GM21390 (cell line): Measurements from ENCODE around the gene WASL.
"Not testable (repeated sequence)": the region's sequence is repeated elsewhere in the genome, so short reads cannot be mapped to it uniquely, and the experiment has no call there.

Source experiments
- ATAC-seq: cut with Tn5 transposase; IDR thresholded peaks from one replicate; pipeline ENCODE4 v1.9.1; 2021; ENCODE audit not compliant: unreplicated experiment

Gene WASL

DNA sequence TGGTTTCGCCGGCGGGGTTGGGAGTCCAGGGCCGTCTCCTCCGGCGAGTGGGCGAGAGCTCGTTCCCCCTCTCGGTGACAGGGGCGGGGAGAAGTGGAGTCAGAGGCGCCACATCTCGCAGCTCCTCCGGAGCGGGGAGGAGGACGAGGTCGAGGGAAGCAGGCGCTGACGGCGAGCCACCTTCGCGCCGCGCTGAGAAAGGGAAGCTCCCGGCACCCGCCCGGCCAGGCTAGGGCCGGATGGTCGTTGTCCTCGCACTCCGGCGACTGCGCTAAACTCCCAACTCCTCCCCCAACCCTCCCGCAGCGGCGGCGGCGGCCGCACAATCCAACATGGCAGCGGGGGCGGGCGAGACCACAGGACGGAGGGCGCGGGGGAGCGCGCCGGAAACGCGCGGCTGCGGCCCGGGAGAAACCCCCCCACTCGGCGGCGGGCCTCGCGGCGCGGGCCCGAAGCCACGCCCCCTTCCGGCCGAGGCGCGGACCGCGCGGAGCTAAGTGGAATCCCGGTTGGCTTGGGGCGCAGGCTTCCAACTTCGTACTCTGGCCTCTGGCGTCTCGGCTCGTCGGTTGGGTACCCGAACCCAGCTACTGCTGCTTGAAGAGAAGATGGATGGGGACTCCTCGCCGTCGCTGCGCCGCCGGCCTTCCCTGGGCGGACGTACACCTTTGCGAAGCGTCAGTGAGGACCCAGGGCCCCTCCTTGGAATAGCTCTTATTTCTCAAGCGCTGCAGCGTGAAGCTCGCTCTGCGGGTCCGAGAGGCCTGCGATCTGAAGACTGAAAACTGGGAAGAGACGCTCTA, at the start of gene WASL:
WASL (minus strand) TSS at position 270 of the 803 bp plus-strand sequence; CDS start at position 1, 269 bp downstream.
- ATAC-seq: peak; percentile 75

DNA sequence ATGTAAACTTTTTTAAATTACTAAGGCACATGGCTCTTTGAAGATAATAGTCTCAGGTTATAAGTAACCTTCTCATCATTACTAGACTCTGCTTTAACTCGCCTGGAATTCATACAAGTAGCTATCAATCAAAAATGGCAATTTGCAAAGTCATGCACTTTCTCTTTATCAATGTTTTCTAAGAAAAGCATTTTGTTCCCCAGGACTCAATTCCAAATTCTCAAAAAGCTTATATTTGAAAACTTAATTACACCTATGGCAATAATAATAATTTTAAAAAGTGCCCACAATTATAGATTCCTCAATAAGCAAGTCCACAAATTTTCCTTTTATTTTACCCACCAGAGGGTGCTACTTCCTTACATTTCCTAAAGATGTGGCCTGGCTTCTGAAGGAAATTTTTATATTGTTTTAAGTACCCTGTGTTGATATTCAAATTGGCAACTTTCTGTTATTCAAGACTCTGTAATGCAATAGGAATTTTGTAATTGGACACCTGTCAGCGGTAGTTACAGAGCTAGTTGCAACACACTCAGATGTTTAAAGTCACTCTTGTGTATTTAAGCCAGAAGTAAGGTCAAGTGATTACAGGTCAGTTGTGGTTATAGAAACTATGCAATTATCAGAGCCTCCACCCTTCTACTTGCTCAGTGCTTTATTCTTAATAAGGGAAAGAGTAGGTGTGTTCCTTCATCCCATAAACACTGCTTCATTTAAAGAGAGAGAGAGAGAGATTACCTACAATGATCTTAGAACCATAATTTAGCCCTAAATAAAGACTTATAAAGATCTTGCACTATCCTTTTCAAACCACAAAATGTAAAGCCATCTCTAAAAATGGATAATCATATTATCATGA, 49.1 kb upstream of the WASL start:
- no peak for ATAC-seq

DNA sequence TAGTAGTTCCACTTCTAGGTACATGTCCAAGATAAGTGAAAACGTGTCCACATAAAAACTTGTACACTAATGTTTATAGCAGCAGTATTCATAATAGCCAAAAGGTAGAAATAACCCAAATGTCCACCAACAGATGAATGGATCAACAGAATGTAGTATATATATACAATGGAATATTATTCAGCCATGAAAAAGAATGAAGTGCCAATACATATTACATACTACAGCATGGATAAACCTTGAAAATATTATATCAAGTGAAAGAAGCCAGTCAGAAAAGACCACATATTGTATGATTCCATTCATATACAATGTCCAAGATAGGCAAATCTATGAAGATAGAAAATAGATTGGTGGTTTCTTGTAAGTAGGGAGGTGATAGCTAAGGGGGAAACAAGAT, 47.8 kb upstream of the WASL start:
- ATAC-seq: no peak

DNA sequence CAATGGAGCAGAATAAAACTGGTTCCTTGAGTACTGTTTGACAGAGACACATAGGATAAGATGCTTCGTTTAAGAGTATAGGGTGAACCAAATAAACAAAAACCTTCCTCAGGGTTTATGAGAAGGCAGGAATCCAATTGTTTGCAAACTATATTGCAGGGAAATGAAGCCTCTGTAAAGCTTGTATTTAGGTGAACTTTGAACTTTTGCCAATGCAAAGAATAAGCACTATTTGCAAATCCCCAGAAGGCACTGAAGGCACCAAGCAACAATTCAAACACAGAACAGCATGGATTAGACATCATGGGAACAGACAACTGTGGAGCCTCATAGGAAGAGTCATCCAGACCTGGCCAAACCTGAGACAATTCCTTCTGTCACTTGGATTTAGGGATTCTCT, 47.1 kb upstream of the WASL start:
- ATAC-seq: no peak

DNA sequence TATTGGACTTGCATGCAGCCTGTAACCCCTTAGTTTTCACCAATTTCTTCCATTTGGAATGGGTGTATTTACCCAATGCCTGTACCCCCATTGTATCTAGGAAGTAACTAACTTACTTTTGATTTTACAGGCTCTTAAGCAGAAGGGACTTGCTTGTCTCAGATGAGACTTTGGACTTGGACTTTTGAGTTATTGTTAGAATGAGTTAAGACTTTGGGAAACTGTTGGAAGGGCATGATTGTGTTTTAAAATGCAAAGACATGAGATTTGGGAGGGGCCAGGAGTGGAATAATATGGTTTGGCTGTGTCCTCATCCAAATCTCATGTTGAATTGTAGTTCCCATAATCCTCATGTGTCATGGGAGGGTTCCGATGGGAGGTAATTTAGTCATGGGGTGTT, 46.3 kb upstream of the WASL start:
- not testable (repeated sequence) for ATAC-seq

DNA sequence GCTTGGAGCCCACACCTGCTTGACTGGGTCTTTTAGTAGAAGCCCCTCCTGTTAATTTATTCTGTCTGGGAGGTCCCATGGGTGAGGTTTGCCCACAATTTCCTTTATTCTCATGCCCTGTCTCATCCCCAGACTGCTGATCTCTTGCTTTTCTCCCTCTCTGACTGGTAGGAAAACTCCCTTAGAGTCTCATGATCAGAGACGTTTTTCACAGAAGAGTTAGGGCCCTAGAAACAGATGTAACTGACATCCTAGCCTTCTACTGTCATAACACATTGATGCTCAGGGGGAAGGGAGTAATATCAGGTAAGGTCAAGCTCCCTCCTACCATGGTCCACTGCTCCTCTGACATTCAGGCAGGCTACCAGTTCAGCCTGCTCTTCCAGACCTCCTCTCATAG, 43.7 kb upstream of the WASL start:
- ATAC-seq: no peak

DNA sequence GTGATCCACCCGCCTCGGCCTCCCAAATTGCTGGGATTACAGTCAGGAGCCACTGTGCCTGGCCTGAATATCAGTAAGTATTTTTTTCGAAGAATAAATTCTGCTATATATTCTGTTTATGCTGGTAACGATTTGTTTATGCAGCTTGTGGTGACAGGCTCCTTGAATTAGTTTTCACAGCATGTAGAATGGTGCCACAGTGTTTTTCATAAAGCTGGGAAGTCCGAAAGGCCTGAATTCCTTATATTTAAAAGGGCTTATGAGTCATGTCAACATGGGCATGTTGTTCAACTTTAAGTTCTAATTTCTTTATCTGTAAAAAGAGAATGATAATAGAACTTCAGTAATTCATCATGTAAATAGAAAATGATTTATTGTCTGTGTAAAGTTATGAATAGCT, 42.2 kb upstream of the WASL start:
- no peak for ATAC-seq

DNA sequence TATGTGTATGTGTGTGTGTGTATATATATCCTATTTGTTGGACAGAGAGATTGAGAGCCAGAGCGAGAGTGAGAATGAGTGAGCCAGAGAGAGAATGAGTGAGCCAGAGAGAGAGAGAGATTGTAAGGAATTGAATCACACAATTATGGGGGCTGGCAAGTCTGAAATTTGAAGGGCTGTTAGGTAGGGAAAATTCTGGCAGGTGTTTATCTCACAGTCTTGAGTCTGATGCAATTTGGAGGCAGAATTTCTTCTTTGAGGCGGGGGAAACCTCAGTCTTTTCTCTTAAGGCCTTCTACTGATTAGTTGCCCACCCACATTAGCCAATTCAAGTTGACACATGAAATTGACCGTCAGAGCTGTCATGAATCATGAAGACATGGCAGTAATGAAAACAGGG, 41.0 kb upstream of the WASL start:
- ATAC-seq: no peak

DNA sequence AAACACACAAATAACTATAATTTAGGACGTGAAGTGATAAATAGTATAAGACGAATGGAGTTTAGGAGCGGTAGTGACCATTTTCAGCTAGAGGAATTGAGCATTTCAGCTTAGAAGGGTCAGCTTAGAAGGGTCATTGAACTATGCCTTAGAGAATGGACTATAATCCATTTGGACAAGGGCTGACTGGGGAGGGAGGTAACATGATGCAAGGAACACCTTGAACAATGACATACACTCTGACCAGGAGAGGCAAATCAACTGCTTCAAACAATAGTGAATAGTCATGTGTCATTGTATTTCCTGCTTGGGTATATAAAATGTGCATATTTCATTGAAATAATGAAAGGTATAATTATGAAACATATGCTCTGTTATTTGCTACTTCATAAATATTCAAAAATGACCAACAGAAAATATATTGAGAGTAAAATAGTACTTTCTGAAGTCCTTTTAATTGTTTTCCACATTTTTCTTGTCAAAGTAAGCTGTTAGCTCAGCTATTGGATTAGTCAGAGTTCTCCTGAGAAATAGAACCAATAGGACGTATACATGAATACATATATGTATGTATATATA, 40.5 kb upstream of the WASL start:
- no peak for ATAC-seq

DNA sequence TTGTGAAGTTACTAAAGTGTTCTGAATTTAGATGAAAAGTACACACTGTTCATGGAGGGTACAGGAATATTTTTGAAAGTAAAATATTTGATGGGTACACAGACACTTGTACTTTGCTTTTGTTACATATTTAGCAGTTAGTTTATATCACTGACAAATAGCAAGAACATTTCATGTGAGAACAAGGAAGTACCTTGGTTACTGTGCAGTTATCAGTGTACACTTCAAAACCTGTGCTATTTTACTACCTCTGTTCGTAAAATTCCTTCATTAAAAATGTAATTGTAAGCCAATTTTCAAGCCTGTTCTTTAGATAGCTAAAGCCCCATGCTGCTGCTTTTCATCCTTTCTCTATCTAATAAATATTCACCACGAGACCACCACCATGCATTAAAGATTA, 39.8 kb upstream of the WASL start:
- ATAC-seq: no peak

DNA sequence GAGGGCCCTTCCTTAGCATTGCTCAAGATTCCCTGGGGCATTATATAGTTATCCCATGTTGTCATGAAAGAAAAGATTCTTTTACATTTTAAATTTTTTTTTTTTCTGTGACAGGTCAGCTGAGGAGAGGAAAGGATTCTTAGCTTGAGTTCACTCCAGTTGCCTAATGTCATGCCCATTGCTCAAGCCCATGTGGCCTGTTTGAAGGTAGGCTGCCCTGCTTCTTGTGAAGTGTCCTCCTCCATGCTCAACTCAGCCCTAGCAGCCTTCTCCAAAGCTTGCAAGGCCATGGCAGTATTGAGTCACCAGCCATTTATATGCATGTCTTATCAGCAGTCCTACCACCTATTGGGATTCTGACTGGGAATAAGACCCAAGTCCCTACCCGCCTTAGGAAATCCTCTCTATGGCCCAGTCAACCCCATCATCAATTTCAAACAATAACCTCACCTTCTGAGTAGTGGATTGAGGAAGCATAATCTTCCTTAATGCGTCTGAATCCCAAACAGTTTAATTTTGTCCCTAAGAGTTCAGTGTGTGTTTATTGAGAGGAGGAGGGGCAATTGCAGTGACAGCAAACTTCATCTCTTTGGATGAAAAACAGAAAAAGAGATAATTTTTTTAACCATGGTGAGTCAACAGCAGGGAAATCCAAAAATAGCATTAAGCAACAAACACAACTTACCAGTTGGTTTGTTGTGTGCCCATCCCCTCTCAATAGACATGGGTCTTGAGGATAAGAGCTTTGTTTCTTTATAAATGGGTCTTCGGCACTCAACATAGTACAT, 38.6 kb upstream of the WASL start:
- ATAC-seq: no peak

DNA sequence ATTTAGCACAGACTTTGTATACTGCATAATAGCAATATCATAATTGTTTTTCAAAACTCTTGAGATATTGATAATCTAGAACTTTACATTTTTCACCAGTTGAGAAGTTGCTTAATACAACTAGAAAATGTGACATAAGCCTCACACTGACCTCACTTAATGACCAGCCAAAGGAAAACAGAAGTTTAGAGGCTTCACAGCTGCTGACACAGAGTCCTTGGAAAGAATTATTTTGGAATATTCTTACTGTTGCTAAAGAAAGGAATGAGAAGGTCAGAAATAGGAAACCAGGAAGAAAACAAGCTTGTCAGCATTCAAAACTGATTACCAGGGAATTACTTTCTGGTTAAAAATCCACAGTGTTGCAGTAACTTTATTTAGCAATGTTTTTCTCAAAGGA, 35.5 kb upstream of the WASL start:
- ATAC-seq: no peak

DNA sequence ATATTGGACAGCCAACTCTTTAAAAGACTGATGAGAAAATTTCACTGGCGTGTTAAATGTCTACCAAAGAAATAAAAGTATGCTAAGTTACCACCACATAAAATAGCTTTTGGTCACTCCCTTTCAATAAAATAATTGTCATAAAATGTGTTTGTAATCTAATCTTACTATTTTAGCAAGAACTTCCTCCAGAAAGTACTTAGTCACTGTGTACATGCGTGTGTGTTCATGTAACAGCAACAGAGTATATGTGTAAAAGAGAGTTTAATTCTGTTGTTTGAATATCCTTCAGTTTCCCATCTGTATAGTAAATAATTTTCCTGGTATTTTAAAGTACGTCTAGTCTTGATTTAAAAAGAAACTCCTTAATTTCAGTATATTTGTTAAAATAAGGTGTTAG, 35.0 kb upstream of the WASL start:
- no peak for ATAC-seq

DNA sequence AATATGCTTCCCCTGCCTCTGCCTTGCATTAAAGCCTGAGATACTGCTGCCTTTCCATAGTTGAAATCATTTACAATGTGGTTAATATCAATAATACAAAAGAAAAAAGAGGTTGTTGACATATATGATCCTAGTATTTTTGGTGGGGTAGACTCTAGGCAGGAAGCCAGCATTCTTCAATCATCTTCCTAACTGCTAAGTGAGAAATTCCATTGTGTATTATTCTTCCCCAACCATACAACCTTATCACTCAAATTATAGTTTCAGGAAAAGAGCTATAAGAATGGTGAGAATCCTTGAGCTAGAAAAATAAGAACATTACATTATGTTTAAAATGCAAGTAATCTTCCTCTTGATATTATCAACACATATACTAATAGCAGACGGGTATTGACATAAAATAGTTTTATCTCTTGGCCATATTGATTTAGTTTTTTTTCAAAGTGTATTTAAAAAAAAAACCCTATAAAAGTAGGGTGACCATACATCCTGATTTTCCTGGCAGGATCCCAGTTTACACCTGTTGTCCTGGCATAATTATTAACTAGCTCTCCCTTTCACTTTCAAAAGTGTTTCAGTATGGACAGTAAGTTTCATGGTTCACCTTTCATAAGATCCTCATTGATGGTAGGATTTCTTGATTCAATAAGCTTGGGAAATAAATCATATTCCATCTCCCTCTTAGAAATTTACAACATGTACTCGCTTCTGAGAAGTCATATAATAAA, 33.4 kb upstream of the WASL start:
- no peak for ATAC-seq

DNA sequence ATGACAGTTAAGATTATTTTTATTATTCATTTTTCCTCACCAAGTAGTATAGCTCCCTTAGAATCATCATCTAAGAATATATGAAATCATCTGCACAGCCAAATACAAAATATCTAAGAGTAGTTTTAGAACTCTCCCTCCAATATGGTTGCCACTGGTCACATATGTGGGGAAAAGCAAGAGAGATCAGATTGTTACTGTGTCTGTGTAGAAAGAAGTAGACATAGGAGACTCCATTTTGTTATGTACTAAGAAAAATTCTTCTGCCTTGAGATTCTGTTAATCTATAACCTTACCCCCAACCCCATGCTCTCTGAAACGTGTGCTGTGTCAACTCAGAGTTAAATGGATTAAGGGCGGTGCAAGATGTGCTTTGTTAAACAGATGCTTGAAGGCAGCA, 31.7 kb upstream of the WASL start:
- not testable (repeated sequence) for ATAC-seq

DNA sequence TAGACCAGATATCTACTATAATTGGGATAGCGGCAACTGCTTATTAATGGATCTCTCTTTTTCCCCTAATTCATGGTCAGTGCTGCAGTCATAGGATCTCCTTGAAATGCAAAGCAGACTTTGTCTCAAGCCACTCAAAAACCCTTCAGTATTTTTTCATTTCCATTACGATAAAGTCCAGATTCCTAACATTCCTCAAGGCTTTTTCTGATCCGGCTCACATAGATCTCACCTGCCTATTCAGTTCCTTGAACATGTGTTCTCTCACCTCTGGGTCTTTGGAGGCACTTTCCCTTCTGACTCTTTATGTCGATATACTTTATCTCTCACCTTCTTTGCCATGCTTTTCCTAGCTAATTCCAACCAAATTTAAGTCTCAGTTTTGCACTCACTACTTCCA, 25.7 kb upstream of the WASL start:
- no peak for ATAC-seq

DNA sequence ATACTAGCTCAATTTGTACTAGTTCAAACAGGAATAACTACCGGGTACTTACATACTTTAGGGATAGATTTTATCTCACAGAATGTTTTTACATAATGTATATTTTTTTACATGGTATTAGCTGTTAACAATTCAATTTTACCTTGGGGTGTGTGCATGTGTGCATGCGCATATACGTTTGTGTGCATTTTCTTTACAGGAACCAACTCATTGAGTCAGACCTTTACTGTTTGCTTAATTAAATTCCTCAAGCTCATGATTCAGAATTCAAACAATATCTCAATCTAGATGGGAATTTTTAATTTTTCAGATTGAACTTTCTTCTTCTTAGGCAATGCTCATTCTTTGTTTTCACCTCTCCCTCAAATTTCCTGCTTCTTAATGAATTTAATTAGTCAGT, 24.7 kb upstream of the WASL start:
- ATAC-seq: no peak

DNA sequence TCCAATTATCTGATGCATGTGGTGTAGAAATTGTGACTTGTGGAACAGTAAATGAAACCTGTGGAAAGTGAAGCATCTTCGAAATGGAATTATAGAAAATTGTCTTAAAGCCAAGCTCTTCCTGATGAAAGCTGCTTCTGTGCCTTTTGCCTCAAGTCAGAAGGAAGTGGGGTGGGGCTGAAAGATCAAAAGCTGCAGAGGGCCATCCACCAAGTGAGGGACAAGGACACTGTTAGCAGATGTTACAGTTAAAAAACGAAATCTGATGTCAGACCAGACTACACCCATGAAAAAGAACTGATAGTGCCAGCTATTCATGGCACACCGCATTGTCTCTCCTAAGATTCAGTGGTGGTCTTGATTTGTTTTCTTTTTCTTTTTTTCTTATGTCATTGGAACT, 23.8 kb upstream of the WASL start:
- no peak for ATAC-seq

DNA sequence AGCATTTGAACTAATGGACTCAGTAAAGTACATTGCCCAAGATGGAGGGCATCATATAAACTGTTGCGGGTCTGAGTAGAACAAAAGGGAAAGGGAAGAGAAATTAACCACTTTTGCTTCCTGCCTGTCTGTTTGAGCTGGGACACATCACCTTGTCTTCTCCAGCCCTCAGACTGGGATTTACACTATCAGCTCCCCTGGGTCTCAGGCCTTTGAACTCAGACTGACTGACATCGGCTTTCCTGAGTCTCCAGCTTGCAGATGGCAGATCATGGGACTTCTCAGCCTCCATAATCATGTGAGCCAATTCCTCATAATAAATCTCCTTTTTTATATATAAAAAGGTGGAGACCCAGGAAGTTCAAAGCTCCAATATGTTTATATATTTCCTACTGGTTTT, 23.0 kb upstream of the WASL start:
- no peak for ATAC-seq

DNA sequence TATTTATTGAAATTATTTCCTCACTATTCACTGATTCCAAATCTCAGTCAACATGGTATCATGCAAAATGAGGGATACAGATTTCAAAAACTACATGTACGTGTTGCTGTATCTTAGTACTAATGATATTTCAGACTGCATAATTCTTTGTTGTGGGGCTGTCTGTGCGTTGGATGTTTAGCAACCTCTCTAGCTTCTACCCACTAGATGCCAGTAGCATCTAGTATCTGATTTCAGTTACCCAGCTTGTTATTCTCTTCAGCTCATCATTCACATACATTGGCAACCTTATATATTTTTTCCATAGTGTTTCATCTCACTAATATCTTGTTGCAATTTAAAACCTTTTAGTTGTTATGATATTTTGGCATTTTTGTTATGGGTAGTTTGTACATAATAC, 22.5 kb upstream of the WASL start:
- no peak for ATAC-seq

DNA sequence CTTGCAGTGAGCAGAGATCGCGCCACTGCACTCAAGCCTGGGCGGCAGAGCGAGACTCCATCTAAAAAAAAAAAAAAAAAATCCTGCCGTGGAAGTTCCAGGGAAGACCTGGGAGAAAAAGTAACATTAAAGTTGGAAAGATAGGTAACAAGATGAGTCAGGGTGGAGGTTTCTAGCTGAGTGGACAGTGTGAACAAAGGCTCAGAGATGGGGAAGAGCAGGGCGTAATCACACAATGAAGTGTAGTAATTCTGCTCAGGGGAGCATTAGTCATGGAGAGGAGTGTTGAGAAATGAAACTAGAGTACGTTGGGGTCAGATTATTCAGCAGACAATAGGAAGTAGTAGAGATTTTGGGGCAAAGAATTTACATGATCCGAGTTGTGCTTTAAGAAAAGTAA, 21.6 kb upstream of the WASL start:
- ATAC-seq: peak; percentile 94
